Testis (tissue), 3 donors: Measurements from ENCODE around the gene DLG2. TPM values are rescaled to one million over a fixed set of nuclear protein-coding genes. Genes with fewer than 3 reads are reported as not detected.
A peak's percentile ranks its signal among the peaks of the same experiment; 100 is the strongest.
"Not testable (repeated sequence)": the region's sequence is repeated elsewhere in the genome, so short reads cannot be mapped to it uniquely, and the experiment has no call there.

Experiments
- DNase-seq: peaks from one replicate; pipeline ENCODE4 v3.0.0-alpha.2; 2019
- H3K27ac ChIP-seq, 2 donors: fragments of 200-600 bp; sonication (generic); one replicate each; pipeline ENCODE4 v1.5.1; 2019
- H3K27me3 ChIP-seq: fragments of 200-600 bp; sonication (generic); one replicate; pipeline ENCODE4 v1.5.1; 2019
- H3K36me3 ChIP-seq: fragments of 200-600 bp; sonication (generic); one replicate; pipeline ENCODE4 v1.5.1; 2017; ENCODE audit warnings: low read depth; ENCODE audit errors: missing control alignments
- H3K4me1 ChIP-seq: fragments of 200-600 bp; sonication (generic); one replicate; pipeline ENCODE4 v1.5.1; 2019
- H3K4me3 ChIP-seq, 2 donors: fragments of 200-600 bp; sonication (generic); one replicate each; pipeline ENCODE4 v1.5.1; 2017 to 2019
- H3K9me3 ChIP-seq: fragments of 200-600 bp; sonication (generic); one replicate; pipeline ENCODE4 v1.5.1; 2017
- POLR2A ChIP-seq: fragments of 450-650 bp; IDR thresholded peaks from one replicate; pipeline ENCODE4 v1.6.1; 2017; ENCODE audit warnings: antibody characterized with exemption, mild to moderate bottlenecking, moderate library complexity
- WGBS, 2 donors: methylation state at CpG; one replicate each; pipeline ENCODE4 v1.1.5; 2018; 5-methylcytosine and 5-hydroxymethylcytosine counted together
- intact Hi-C: fragments of 100-400 bp; cut with DNase I; formaldehyde crosslinking; loops from one replicate; pipeline ENCODE4 v1.15.1; 2023; ENCODE audit warnings: low total_unique reads
- polyA plus RNA-seq: library from polyadenylated mRNA; stranded (reverse); fragments of 350-450 nt; fragmentation: Illumina TruSeq; extraction: RNeasy Lipid Tissue Mini Kit (QIAGEN cat#74804); gene quantifications from one replicate; pipeline ENCODE4 v1.2.3, GENCODE V29; 2014; ENCODE audit warnings: low read depth, low replicate concordance; ENCODE audit not compliant: insufficient read depth
- total RNA-seq, 2 donors: library from RNA; depleted of rRNA; stranded (reverse); fragments of >200 nt; gene quantifications; one replicate each; pipeline ENCODE4 v1.2.3, GENCODE V29; 2016
- TF ChIP-seq, protein P1 (sequence below), 3 experiments: fragments of 450-650 bp in 2 of 3; fragments of 200-600 bp in 1 of 3; sonication (generic) in 1 of 3; IDR thresholded peaks; one replicate each; pipeline ENCODE4 v1.5.1; 2016 to 2019; ENCODE audit warnings: antibody characterized with exemption in 3 of 3, mild to moderate bottlenecking in 2 of 3, moderate library complexity in 1 of 3

DLG2 gene
- total and polyA plus RNA-seq, 3 donors from 2014 or later: 13.8 to 23.0 (median 14.1) TPM

DNA sequence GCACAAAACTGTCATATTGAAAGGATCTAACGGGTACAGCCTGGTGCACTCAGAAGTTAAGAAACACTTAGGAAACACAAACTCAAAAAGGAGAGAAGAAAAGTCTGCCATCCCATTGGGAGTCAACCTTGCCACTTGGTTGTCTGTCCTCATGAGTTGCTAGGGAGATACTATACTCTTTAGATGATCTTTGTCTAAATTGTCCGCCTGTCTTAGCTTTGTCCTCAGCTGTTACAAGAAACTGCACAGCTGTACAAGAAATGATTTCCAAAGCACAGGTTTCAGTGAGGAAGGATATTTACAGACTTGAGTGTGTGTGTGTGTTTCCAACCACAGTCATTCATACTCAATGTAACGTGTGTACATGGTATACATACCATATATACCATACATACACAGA is 2171.8 kb downstream of the DLG2 start:
- Histone ChIP-seq H3K9me3 (no peaks in the 10 kb centered on the region), H3K36me3 (no peaks in the 10 kb centered on the region), H3K27me3 (no peaks in the 10 kb centered on the region), H3K27ac (no peak overlapping the region), H3K4me3 (no peak overlapping the region), H3K4me1 (no peaks in the 10 kb centered on the region)
- WGBS, 2 donors: 73 to 86% methylated on average over 3 of the region's 3 CpGs
- DNase-seq: no peak
- intact Hi-C loops: no loop called here
- TF ChIP-seq POLR2A: no peak
- TF ChIP-seq, protein P1, sequence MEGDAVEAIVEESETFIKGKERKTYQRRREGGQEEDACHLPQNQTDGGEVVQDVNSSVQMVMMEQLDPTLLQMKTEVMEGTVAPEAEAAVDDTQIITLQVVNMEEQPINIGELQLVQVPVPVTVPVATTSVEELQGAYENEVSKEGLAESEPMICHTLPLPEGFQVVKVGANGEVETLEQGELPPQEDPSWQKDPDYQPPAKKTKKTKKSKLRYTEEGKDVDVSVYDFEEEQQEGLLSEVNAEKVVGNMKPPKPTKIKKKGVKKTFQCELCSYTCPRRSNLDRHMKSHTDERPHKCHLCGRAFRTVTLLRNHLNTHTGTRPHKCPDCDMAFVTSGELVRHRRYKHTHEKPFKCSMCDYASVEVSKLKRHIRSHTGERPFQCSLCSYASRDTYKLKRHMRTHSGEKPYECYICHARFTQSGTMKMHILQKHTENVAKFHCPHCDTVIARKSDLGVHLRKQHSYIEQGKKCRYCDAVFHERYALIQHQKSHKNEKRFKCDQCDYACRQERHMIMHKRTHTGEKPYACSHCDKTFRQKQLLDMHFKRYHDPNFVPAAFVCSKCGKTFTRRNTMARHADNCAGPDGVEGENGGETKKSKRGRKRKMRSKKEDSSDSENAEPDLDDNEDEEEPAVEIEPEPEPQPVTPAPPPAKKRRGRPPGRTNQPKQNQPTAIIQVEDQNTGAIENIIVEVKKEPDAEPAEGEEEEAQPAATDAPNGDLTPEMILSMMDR (IDR thresholded peaks at IDR 0.05): no peak

DNA sequence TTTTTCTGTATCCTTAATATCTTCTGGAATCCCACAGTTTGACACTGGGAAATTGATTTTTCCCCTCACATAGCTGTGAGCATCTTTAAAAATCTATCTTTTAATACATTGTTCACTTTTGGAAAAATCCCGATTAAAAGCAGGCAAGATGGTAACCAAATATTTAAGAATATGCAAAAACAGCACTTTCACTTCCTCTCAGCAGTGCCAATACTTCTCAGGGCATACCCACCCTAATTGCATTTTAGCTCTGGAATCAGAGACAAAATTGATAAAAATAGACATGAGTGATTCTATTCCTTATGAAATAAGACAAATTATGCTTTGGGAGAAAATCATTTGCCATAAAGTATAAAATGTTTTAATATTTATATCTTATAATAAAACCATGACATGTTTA is 2172.5 kb downstream of the DLG2 start:
- Histone ChIP-seq H3K4me1 (no peaks in the 10 kb centered on the region), H3K27me3 (no peaks in the 10 kb centered on the region), H3K36me3 (no peaks in the 10 kb centered on the region), H3K4me3 (no peak overlapping the region), H3K27ac (no peak overlapping the region), H3K9me3 (no peaks in the 10 kb centered on the region)
- WGBS, 2 donors: 83 to 90% methylated on average over 1 of the region's 1 CpG
- TF ChIP-seq POLR2A: no peak
- TF ChIP-seq, protein P1 (IDR thresholded peaks at IDR 0.05): no peak
- no peak for DNase-seq
- intact Hi-C loops: no loop called here

DNA sequence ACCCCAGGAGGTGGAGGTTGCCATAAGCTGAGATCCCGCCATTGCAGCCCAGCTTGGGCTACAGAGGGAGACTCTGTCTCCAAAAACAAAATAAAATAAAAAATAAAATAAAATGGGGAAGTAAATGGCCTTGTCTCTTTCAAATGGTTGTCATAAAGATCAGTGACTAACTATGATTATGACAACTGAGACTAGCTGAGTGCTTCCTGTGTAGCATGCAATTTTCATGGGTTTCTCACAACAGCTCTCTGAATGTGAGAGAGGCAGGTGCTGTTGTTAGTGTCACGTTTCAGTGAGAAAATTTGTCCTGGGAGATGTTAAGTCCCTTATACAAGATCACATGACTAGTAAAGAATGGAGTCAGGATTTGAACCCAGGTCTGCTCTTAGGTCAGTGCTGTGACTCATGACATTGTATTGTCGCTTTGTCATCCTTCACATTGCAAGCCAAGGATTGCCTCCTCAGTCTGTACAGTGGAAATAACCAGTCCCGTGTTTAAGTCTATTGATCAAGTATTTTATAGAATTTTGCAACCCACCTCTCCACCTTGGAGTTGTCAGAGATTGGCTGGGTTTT is 2177.7 kb downstream of the DLG2 start:
- no peaks in the 10 kb centered on the region for H3K4me1 ChIP-seq
- intact Hi-C loops: no loop called here
- 92% methylated on average over 4 of the region's 4 CpGs for WGBS, 2 donors
- H3K36me3 ChIP-seq: no peaks in the 10 kb centered on the region
- H3K27me3 ChIP-seq: no peaks in the 10 kb centered on the region
- H3K9me3 ChIP-seq: no peaks in the 10 kb centered on the region
- H3K4me3 ChIP-seq: no peak overlapping the region
- TF ChIP-seq, protein P1 (IDR thresholded peaks at IDR 0.05): no peak
- no peak for TF ChIP-seq POLR2A
- DNase-seq: no peak
- no peak overlapping the region for H3K27ac ChIP-seq

DNA sequence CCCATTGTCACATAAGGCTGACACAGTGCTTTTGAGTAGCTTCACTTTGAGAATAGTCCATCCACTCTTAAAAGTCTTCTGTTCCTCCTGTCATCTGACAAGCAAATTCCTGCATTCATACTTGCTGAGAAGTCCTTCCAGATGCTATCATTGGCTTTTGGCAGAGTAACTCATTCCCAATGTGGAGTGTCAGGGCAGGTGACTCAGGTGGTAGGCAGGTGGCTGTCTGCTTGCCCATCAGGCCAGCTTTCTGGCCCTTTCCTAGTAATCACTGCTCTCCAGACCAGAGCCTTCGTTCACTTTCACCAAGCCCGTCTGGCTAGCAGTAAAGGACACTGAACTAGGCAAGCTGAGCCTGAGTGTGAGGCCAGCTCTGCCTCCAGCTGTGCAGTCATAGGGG is 2178.5 kb downstream of the DLG2 start:
- intact Hi-C loops: no loop called here
- H3K9me3 ChIP-seq: no peaks in the 10 kb centered on the region
- H3K36me3 ChIP-seq: no peaks in the 10 kb centered on the region
- no peak overlapping the region for H3K27ac ChIP-seq
- no peak overlapping the region for H3K4me3 ChIP-seq
- DNase-seq: no peak
- TF ChIP-seq POLR2A: no peak
- TF ChIP-seq, protein P1 (IDR thresholded peaks at IDR 0.05): no peak
- H3K4me1 ChIP-seq: no peaks in the 10 kb centered on the region
- H3K27me3 ChIP-seq: no peaks in the 10 kb centered on the region
- WGBS, 2 donors: 85 to 100% methylated on average over 2 of the region's 2 CpGs

DNA sequence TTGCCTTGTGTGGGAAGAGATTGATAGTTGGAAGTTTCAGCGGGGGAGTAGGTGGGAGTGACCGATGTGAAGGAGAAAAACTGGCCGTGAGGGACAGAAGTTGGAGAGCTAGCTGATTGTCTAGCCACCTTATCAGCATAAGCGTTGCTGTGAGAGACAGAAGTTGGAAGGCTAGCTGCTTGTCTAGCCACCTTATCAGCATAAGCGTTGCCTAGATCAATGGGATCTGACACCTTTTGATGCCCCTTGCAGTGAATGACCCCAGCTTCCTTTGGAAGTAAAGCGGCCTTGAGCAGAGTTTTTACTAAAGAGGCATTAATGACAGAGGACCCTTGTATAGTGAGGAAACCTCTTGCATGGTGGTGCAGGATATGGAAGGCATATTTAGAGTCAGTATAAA is 2183.3 kb downstream of the DLG2 start:
- intact Hi-C loops, H3K27ac ChIP-seq, H3K4me1 ChIP-seq, H3K36me3 ChIP-seq, H3K27me3 ChIP-seq, H3K9me3 ChIP-seq, H3K4me3 ChIP-seq: not testable (repeated sequence)
- peak; percentile 75 for DNase-seq
- 54 to 59% methylated on average over 6 of the region's 6 CpGs for WGBS, 2 donors
